HG02610 (cell line): ENCODE results near the gene IRAK4.

Source experiments
- ATAC-seq: cut with Tn5 transposase; IDR thresholded peaks from one replicate; pipeline ENCODE4 v1.9.1; 2021; ENCODE audit warnings: mild to moderate bottlenecking, moderate library complexity; ENCODE audit not compliant: unreplicated experiment

The IRAK4 gene

GRCh38 chr12:43835656-43836474 lies 77.1 kb downstream of the IRAK4 start, which contains the start of gene TMEM117:
Gene TMEM117, plus strand, starts transcription at chr12:43836081.
- peak; percentile 71 for ATAC-seq

- peak; percentile 24 for ATAC-seq
Measured at GRCh38 chr12:43836475-43836989, 77.8 kb downstream of the IRAK4 start.
